Endothelial cell of hepatic sinusoid (primary cell): ENCODE results near the gene DDB1.
"Not testable (repeated sequence)": the region's sequence is repeated elsewhere in the genome, so short reads cannot be mapped to it uniquely, and the experiment has no call there.

Experiments used
- in situ Hi-C: cut with HindIII; loops from 2 replicates; pipeline ENCODE4 v1.10.0; 2017; ENCODE audit warnings: low sequenced_read_pairs

DDB1 gene

DNA sequence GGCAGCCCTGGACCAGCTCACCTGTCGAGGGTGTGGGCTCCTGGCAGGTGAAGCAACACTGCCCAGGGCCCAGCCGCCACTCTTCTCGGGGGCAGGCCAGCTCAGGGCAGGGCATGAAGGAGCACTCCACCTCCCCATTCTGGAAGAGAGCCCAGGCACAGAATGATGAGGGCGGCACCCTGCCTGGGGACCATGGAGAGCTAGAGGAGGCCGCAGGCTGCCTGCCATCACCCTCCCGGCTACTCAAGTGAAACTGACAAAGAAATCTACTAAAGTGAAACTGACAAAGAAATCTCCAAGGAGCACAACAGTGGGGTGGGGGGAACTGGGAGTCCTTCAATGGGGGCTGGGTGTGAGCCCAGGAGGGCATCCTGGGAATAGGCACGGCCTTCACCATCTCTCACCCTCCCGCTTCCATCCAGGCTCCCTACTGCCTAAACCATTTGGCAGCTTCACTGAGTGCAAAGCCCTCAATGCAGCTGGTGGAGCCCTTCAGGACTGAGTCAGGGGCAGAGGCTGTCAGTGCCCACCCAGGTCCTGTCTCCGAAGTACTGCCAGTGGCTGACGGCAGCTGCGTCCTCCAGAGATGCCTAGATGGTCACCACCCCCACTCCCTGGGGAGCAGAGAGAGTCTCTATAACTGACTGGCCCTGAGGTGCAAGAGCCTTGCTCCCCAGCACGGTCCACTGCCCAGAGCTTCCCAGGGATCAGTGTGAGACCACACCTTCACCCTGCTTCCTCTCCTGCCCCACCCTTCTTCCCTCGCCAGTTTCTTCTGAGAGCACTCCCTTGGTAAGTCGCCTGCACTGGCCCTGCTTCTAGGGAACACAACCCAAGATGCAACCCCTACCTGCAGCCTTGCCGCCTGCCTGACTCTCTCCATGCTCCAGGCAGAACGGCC is 59.5 kb downstream of the DDB1 start:
- in situ Hi-C loops: no loop called here

DNA sequence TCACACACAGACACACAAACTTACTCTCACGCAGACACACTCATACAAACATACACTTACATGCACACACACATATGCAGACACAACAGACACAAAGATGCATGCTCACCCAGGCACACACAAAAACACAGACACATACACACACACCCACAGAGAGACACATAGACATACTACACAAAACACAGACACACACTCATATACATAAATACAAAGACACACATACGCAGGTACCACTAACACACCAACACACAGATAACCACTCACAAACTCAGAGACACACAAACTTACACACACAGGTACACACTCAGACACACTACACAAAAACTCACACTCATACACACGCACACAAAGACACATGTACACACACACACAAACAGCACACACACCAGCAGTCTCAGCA is 60.2 kb downstream of the DDB1 start:
- in situ Hi-C loops: no loop called here

DNA sequence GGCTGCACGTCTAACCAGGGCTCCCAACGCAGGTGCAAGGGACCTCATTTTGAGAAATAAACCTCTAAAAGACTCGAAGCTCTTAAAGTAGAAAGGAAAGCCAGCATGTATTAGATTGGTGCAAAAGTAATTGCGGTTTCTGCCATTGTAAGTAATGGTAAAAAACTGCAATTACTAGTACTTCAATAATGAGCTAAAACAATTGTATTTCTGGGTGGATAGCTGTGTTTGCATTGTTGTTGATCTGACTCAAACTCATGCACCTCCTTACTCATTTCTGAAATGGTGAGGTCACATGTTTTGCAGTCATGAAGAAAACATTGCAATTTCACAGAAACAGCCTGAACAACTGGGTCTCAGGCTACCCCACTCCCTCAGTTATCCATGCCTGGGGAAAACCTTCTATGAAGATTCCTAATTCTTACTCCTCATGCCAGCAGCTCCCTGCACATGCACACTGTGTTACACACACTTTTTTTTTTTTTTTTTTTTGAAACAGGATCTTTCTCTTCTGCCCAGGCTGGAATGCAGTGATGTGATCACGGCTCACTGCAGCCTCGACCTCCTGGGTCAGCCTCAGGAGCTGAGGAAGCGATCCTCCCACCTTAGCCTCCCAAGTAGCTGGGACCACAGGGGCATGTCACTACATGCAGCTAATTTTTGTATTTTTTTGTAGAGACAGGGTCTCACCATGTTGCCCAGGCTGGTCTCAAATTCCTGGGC is 62.4 kb downstream of the DDB1 start:
- in situ Hi-C loops: no loop called here

DNA sequence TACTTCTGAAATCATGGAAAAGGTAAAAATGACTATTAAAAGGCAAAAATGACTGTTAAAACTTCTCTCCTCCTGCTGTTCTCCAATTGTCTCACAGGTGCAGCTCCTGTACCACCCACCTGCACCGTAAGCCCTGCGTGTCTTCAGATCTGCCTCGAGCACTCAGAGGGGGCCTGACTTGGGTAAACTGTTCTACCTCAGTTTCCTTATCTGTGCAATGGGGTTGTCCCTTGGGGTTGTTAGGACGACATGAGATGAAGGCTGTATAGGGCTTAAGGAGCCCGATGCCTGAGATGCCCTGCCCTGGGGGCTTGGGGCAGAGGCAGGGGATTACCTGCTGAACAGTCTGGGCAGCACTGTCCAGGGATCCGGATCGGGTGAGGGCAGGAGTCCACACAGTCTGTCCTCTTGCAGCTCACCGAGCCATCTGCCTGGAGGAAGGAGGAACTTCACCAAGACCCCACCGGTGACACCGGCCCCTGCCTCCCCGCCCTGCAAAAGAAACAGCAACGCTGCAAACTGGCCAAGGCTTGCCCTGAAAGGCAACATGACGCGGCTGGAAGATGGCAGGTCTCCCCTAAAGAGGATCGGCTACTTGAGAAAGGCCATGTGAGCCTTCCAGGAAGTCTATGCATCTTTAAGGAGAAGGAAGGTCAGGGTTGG is 64.2 kb downstream of the DDB1 start:
- in situ Hi-C loops: no loop called here

DNA sequence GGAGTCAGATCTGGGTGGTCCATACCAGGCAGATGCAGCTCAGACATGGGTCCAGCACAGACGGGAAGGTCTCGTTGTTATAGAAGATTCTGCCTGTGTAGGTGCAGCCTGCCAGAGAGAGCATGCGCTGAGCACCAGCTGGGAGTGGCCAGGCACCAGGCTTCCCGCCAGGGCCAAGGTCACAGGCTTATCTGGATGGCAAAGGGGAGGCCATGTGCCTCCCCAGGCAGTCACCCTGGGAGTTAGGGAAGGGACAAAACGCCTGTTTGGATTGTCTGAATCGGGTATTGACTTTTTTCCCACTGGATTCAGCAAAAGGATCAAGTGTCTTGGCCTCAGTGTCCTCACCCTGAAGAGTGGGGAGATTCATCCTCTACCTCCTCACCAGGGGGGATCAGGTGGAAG is 65.5 kb downstream of the DDB1 start:
- in situ Hi-C loops: no loop called here

DNA sequence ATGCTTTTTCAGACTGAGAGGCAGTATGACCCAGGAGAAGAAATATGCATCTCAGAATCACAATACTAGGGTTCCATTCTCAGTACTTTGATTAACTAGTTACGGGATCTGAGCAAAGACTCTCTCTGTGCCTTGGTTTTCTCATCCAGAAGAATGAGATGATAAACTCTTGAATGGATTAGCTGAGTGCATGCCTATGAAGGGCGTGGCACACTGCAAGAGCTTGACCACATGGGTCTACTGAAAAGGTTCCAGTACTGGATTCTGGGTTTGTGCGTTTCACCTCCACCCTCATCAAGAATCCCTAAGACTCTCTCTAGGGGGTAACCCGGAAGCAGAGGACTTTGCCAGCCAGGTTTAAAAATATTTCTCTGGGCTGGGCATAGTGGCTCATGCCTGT is 66.3 kb downstream of the DDB1 start:
- in situ Hi-C loops: no loop called here

DNA sequence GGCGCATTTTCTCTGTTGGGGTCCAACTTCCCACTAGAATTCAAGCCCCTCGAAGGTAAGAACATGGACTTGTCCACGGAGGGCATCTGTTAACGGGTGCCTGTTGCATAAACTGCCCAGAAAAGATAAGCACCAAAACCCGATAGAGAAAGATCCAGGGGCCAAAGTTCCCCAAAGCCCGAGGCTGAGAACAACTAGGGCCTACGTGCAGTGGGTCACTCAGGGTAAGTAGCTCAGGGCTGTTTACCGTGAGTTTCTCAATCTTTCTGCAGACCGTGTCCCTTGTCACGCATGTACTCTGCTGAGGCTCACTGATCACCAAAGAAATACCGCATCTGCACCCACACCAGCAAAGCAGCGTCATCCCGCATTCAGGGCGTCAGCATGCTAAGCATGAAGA is 67.5 kb downstream of the DDB1 start:
- in situ Hi-C loops: no loop called here

DNA sequence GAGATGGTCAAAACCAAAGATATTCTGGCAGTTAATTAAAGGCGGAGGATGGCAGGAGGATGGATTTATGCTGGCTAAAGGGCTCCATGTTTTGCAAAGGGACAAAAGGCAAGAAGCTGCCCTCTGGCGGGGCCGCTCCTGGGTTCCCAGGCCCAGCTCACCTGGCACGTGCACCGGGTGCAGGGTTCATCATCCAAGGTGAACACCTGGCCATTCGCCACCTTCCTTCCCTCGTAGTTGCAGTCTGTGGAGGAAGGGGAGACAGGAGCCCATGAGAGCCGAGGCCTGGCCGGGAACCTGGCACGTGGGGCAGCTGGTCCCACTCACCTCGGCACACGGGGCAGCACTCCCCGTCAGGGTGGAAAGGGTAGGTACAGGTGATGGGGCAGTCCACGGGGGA is 68.1 kb downstream of the DDB1 start:
- in situ Hi-C loops: no loop called here

DNA sequence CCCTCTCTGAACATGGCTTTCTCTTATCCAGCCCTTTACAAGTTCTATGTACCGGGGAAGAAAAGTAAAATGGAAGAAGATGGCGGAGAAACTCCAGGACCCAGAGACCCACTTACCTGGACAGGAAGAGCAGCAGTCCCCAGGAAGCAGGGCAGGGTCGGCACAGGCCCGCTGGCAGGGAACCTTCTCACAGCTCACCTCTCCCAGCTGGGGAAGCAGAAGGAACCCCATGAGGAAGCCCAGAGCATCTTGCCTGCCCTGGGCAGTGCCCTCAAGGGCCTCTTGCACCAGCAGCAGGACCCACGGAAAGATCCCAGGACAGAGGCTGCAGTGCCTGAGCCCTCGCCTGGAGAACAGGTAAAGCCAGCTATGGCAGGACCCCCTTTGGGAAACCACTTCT is 68.5 kb downstream of the DDB1 start:
- in situ Hi-C loops: no loop called here

DNA sequence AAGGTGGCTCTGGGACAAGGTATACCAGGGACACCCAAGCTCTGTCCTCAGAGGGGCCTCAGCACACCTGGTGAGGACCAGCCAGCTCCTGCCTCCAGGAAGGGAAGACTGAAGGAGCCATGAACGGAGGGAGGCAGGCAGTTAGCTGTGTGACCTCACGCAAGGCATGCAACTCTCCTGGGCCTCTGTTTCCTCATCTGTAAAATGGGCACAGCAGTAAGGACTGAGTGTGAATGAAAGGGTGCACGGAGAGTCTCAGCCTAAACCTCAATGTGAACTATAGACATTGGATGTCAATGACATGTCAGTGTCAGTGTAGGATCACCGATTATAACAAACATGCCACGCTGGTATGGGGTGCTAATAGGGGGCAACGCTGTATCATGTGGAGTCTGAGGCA is 73.5 kb downstream of the DDB1 start:
- in situ Hi-C loops: no loop called here

DNA sequence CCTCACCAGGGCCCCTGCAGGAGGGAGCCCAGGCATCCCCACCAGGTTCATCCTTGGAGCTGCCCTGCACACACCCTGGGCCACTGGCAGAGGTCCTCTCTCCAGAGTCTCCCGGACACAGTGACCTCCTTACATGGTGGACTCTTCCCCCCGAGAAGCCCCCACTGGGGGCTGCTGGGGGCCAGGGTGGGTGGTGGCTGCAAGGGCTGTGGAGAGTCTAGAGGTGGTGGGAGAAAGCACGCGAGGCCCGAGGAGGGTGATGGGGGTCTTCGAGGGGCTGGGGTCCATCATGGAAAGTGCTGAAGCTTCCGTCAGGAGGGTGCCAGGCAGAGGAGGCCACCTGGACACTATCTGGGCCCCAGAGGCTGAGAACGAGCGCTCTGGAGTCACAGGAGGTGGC is 74.4 kb downstream of the DDB1 start:
- in situ Hi-C loops: no loop called here

DNA sequence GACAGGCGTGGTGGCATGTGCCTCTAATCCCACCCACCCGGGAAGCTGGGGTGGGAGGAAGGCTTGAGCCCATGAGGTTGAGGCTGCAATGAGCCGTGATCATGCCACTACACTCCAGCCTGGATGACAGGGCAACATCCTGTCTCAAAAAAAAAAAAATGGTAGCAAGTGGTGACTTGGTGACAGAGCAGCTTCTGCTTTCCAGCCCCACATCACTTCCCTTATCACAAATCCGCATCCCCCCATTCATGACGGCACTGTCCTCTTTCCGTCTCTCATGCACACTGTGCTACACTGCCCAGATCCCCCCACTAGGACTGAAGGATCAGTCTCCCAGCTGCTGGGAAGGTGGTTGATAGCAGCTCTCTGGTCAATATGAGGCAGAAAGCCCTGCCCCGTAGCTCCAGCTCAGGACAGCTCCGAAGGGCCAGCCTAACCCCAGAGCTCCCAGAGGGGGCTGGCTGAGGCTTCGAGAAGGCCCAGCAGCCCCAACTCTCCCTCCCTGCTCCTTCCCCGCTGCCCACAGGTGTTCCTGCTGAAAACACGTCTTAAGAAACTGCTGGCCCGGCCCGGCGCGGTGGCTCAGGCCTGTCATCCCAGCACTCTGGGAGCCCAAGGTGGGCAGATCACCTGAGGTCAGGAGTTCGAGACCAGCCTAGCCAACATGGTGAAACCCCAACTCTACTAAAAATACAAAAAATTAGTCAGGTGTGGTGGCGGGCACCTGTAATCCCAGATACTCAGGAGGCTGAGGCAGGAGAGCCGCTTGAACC is 76.0 kb downstream of the DDB1 start:
- in situ Hi-C loops: no loop called here

DNA sequence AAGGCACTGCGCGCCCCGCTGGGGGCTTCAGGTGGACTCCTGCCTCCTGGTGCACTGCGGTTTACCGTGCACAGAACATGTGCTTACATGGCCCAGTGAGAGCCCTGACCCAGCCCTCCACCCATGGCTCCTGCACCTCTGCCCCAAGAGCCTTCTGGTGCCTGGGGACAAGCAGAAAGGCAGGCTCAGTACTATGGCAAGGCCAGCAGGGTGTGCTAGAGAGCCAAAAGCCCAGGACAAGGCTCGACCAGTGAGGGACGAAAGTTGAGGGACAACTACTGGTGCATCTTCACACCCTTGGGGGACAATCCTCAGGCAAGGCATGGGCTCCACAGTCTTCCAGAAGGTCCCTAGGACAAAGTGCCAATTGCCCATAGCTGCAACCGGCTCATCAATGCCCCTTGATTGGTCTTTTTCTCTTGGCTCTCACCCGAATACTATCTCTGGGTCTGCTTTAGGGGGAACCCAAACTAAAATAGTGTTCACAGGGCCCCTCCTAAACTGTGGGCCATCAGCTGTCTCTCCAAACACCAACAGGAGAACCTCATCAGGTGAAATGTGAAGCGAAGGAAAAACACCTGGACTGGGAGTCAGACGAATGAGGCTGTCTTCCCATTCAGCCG is 78.4 kb downstream of the DDB1 start:
- in situ Hi-C loops: no loop called here

DNA sequence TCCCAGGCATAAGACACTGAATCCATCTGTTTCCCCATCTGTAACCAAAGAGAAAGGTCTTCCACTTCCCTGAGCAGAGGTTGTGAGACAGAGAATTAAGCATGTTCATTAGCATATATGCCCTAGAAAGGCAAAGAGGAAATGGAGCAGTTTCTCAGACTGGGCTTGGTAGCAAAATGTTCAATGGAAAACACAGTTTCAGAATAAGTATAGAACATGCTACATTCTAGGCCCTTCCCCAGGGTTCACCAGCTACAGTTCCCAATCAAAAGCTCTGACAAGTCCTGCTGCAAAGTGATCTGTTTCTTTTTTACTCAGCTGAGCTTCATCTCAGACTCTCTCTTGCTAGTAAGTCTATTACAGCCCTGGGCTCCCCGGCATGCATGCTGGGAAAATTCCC is 80.6 kb downstream of the DDB1 start:
- in situ Hi-C loops: not testable (repeated sequence)

DNA sequence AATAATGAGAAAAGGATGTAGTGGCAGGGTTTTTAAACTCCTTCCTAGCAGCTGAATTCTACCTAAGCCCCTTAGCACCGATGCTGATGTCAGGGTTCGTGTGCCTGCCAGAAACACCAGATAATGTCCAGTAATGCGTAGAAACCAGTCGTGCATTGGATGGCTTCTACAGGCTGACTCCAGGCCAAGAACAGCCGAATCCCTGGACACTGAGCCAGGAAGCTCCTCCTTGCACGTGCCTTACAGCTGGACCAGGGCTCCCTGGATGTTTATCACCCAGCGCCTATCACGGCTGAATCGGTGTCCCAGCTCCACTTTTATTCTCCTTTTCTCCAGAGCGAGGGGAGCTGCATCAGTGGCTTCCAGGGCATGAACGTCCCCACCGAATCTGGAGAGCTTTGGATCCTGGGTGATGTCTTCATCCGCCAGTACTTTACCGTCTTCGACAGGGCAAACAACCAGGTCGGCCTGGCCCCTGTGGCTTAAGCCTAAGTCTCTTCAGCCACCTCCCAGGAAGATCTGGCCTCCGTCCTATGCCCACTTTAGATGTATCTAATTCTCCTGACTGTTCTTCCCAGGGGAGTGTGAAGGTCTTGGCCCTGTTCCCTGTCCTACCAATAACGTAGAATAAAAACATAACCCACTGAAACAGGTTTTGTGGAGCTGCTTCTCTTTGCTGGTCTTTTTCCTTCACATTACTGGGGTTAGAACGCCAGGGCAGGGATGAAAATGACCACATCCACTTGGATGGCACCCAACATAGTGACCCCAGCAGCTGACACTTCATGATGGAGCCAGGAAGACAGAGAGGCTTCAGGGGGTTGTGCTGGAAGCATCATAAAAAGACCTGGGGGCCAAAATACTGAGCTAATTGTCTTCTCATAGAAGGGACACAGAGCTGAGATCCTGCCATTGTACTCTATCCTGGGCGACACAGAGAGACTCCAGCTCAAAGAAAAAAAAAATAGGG is 81.8 kb downstream of the DDB1 start:
- in situ Hi-C loops: not testable (repeated sequence)
